GM12878 (cell line): ENCODE measurements around the gene C21orf58. TPM values are rescaled to one million over a fixed set of nuclear protein-coding genes. Genes with fewer than 3 reads are reported as not detected.

Experiments used
- ATF7 ChIP-seq: fragments of 450-650 bp; IDR thresholded peaks from 2 replicates; pipeline ENCODE4 v1.6.1; 2016; ENCODE audit warnings: low read depth, mild to moderate bottlenecking
- BACH1 ChIP-seq: fragments of 450-650 bp; IDR thresholded peaks from 2 replicates; pipeline ENCODE4 v1.6.1; 2017; ENCODE audit warnings: mild to moderate bottlenecking, borderline replicate concordance
- BCL11A ChIP-seq: IDR thresholded peaks from 2 replicates; pipeline ENCODE4 v1.6.1; 2011; ENCODE audit warnings: low read depth, low read length
- BHLHE40 ChIP-seq, 2 experiments: fragments of 450-650 bp in 1 of 2; IDR thresholded peaks; 2 replicates each; pipeline ENCODE4 v1.6.1; 2011 to 2017; ENCODE audit warnings: low read depth in 2 of 2, borderline replicate concordance in 1 of 2, improper control_type of control experiment in 1 of 2, low read length in 1 of 2, mild to moderate bottlenecking in 1 of 2
- BMI1 ChIP-seq: fragments of 450-650 bp; IDR thresholded peaks from 2 replicates; pipeline ENCODE4 v1.6.1; 2016; ENCODE audit warnings: mild to moderate bottlenecking, moderate library complexity, borderline replicate concordance
- BRCA1 ChIP-seq: IDR thresholded peaks from 2 replicates; pipeline ENCODE4 v1.6.1; 2011; ENCODE audit warnings: low read depth, low read length, improper control_type of control experiment
- CREM ChIP-seq: IDR thresholded peaks from 2 replicates; pipeline ENCODE4 v1.6.1; 2014; ENCODE audit warnings: antibody characterized with exemption, low read depth
- EP300 ChIP-seq, 2 experiments: fragments of 150-350 bp in 1 of 2; IDR thresholded peaks; 2 replicates each; pipeline ENCODE4 v1.6.1; 2011 to 2012; ENCODE audit warnings: low read depth in 2 of 2, low read length in 2 of 2, borderline replicate concordance in 1 of 2, improper control_type of control experiment in 1 of 2, inconsistent platforms in 1 of 2; ENCODE audit not compliant: control insufficient read depth in 1 of 2
- GABPA ChIP-seq: IDR thresholded peaks from 2 replicates; pipeline ENCODE4 v1.6.1; 2014; ENCODE audit warnings: antibody characterized with exemption, low read depth, mild to moderate bottlenecking, inconsistent platforms
- HDAC6 ChIP-seq: fragments of 200-600 bp; sonication (generic); IDR thresholded peaks from one replicate; pipeline ENCODE4 v1.8.0; 2017; ENCODE audit warnings: antibody characterized with exemption; ENCODE audit not compliant: unreplicated experiment
- JUNB ChIP-seq: IDR thresholded peaks from 2 replicates; pipeline ENCODE4 v1.6.1; 2016; ENCODE audit warnings: antibody characterized with exemption, mild to moderate bottlenecking
- NBN ChIP-seq: fragments of 450-650 bp; IDR thresholded peaks from 2 replicates; pipeline ENCODE4 v1.6.1; 2016
- NR2C2 ChIP-seq: IDR thresholded peaks from 2 replicates; pipeline ENCODE4 v1.6.1; 2011; ENCODE audit warnings: borderline replicate concordance, low read depth; ENCODE audit not compliant: control insufficient read depth, insufficient read length
- NRF1 ChIP-seq: conservative IDR thresholded peaks from 2 replicates; pipeline ENCODE4 v1.6.1; 2011; ENCODE audit warnings: mild to moderate bottlenecking, low read depth, low read length, improper control_type of control experiment
- PAX8 ChIP-seq: fragments of 450-650 bp; IDR thresholded peaks from 2 replicates; pipeline ENCODE4 v1.6.1; 2017; ENCODE audit warnings: mild to moderate bottlenecking, moderate library complexity
- RB1 ChIP-seq: fragments of 450-650 bp; formaldehyde crosslinking; IDR thresholded peaks from 2 replicates; pipeline ENCODE4 v1.6.1; 2017; ENCODE audit warnings: mild to moderate bottlenecking, borderline replicate concordance
- RCOR1 ChIP-seq: conservative IDR thresholded peaks from 2 replicates; pipeline ENCODE4 v1.6.1; 2012; ENCODE audit warnings: low read depth, low read length, improper control_type of control experiment
- SIN3A ChIP-seq: IDR thresholded peaks from 2 replicates; pipeline ENCODE4 v1.6.1; 2012; ENCODE audit warnings: low read depth, low read length, improper control_type of control experiment
- SMAD5 ChIP-seq: IDR thresholded peaks from 2 replicates; pipeline ENCODE4 v1.6.1; 2016; ENCODE audit warnings: antibody characterized with exemption, low read depth
- SPI1 ChIP-seq: IDR thresholded peaks from 2 replicates; pipeline ENCODE4 v1.6.1; 2011; ENCODE audit warnings: low read depth, mild to moderate bottlenecking, low read length, moderate library complexity, borderline replicate concordance; ENCODE audit not compliant: insufficient read depth
- TAF1 ChIP-seq: IDR thresholded peaks from 2 replicates; pipeline ENCODE4 v1.6.1; 2011; ENCODE audit warnings: mild to moderate bottlenecking, low read depth, low read length, borderline replicate concordance
- ZBED1 ChIP-seq: IDR thresholded peaks from 2 replicates; pipeline ENCODE4 v1.6.1; 2016; ENCODE audit warnings: borderline replicate concordance
- polyA plus RNA-seq, 11 experiments: library from polyadenylated mRNA; depleted of rRNA in 4 of 11; unstranded in 6 of 11; stranded (reverse) in 5 of 11; fragments of >200 nt; fragmentation: Nextera tagmentation in 4 of 11; fragmentation: Illumina TruSeq in 1 of 11; extraction: Ambion mirVana in 4 of 11; extraction: Trizol in 1 of 11; gene quantifications; 1 replicate in 1 of 11; 2 replicates in 10 of 11; pipeline versions ENCODE4 v1.2.1 to v1.2.3, GENCODE V29; 2011 to 2016; ENCODE audit warnings: inconsistent platforms in 2 of 11, missing spikeins in 2 of 11, low read depth in 1 of 11
- total RNA-seq, 4 experiments: library from RNA; depleted of rRNA in 3 of 4; stranded (reverse); fragments of >200 nt in 3 of 4; fragmentation: Illumina TruSeq in 1 of 4; extraction: Trizol in 1 of 4; gene quantifications; 2 replicates each; pipeline versions ENCODE4 v1.2.1 to v1.2.3, GENCODE V29; 2013 to 2021
- TF ChIP-seq, protein P1 (sequence below): fragments of 450-650 bp; conservative IDR thresholded peaks from 2 replicates; pipeline ENCODE4 v1.6.1; 2017; ENCODE audit warnings: mild to moderate bottlenecking, moderate library complexity
- TF ChIP-seq, protein P2 (sequence below): fragments of 450-650 bp; IDR thresholded peaks from 2 replicates; pipeline ENCODE4 v1.6.1; 2016; ENCODE audit warnings: mild to moderate bottlenecking
- TF ChIP-seq, protein P3 (sequence below): fragments of 450-650 bp; formaldehyde crosslinking; IDR thresholded peaks from 2 replicates; pipeline ENCODE4 v1.5.0; 2022; ENCODE audit warnings: mild to moderate bottlenecking, missing genetic modification characterization

The C21orf58 gene
- total and polyA plus RNA-seq, 10 of the 15 experiments (the other 5 are each of a cell fraction or from before 2014, with no cell fraction given), result 1.1 to 22.3 (median 11.8) TPM

DNA sequence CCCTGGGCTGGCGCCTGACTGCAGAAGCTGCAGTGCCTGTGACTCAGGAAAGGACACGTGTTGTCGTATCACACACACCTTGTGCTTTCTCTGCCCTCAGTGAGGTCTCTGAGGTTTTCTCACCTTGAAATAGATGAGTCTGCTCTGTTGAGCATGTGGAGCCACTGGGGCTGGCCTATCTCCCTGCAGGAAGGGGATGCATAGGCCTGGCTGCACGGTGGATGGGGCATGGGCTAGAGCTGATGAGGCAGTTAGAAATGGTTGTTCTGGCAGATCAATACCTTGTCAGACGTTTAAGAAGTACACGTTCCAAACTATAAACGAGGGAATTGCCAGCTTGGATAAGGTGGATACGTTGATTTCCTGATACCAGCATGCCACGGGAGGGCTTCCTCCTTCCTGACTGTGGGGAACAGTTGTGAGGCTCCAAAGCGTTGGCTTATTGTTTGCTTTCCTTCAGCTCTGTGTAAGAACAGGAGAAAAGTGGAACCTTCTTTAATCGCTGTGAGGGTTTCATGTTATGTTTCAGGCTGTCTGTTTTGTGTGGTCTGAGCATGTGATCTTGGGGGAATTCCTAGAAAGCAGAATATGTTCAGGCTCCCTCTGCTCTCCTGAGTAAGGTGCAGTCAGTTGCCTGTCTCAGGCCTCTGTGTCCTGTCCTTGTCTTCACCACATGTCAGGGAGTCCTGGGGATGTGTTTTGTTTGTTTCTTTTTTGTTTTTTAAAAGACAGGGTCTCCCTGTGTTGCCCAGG lies 45.0 kb upstream of the C21orf58 start (continued):
- TF ChIP-seq CREM (no peak), TAF1 (peak; percentile 71; the same call in 1 of the 2 replicates), SIN3A (no peak), PAX8 (no peak), RB1 (no peak), BCL11A (0 out of 2 replicates have a peak, but pooled peaks have one; percentile 21), JUNB (no peak; the same call in 1 of the 2 replicates), SMAD5 (no peak), BRCA1 (no peak), EP300 (IDR thresholded peaks at IDR 0.05; ENCODE audit: borderline replicate concordance in 1 of 2, control insufficient read depth in 1 of 2, low read depth in 2 of 2, low read length in 2 of 2) (peak in 1 of 2 experiments; percentile 47; a peak in 2 of 4 replicates), NRF1 (no peak), ATF7 (peak; percentile 46; the same call in 1 of the 2 replicates), BHLHE40 (IDR thresholded peaks at IDR 0.05; ENCODE audit: borderline replicate concordance in 1 of 2, low read depth in 2 of 2, low read length in 1 of 2) (peak; percentile 82 to 87), HDAC6 (no peak), NBN (peak; percentile 67; the same call in 1 of the 2 replicates), BMI1 (no peak), ZBED1 (no peak), GABPA (no peak), BACH1 (peak; percentile 42; the same call in 1 of the 2 replicates), SPI1 (no peak), NR2C2 (no peak), RCOR1 (no peak)
- TF ChIP-seq, protein P1, sequence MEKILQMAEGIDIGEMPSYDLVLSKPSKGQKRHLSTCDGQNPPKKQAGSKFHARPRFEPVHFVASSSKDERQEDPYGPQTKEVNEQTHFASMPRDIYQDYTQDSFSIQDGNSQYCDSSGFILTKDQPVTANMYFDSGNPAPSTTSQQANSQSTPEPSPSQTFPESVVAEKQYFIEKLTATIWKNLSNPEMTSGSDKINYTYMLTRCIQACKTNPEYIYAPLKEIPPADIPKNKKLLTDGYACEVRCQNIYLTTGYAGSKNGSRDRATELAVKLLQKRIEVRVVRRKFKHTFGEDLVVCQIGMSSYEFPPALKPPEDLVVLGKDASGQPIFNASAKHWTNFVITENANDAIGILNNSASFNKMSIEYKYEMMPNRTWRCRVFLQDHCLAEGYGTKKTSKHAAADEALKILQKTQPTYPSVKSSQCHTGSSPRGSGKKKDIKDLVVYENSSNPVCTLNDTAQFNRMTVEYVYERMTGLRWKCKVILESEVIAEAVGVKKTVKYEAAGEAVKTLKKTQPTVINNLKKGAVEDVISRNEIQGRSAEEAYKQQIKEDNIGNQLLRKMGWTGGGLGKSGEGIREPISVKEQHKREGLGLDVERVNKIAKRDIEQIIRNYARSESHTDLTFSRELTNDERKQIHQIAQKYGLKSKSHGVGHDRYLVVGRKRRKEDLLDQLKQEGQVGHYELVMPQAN, result no peak
- TF ChIP-seq, protein P2, sequence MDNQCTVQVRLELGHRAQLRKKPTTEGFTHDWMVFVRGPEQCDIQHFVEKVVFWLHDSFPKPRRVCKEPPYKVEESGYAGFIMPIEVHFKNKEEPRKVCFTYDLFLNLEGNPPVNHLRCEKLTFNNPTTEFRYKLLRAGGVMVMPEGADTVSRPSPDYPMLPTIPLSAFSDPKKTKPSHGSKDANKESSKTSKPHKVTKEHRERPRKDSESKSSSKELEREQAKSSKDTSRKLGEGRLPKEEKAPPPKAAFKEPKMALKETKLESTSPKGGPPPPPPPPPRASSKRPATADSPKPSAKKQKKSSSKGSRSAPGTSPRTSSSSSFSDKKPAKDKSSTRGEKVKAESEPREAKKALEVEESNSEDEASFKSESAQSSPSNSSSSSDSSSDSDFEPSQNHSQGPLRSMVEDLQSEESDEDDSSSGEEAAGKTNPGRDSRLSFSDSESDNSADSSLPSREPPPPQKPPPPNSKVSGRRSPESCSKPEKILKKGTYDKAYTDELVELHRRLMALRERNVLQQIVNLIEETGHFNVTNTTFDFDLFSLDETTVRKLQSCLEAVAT, result 0 out of 2 replicates have a peak, but pooled peaks have one; percentile 48
- TF ChIP-seq, protein P3, sequence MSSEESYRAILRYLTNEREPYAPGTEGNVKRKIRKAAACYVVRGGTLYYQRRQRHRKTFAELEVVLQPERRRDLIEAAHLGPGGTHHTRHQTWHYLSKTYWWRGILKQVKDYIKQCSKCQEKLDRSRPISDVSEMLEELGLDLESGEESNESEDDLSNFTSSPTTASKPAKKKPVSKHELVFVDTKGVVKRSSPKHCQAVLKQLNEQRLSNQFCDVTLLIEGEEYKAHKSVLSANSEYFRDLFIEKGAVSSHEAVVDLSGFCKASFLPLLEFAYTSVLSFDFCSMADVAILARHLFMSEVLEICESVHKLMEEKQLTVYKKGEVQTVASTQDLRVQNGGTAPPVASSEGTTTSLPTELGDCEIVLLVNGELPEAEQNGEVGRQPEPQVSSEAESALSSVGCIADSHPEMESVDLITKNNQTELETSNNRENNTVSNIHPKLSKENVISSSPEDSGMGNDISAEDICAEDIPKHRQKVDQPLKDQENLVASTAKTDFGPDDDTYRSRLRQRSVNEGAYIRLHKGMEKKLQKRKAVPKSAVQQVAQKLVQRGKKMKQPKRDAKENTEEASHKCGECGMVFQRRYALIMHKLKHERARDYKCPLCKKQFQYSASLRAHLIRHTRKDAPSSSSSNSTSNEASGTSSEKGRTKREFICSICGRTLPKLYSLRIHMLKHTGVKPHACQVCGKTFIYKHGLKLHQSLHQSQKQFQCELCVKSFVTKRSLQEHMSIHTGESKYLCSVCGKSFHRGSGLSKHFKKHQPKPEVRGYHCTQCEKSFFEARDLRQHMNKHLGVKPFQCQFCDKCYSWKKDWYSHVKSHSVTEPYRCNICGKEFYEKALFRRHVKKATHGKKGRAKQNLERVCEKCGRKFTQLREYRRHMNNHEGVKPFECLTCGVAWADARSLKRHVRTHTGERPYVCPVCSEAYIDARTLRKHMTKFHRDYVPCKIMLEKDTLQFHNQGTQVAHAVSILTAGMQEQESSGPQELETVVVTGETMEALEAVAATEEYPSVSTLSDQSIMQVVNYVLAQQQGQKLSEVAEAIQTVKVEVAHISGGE (CRISPR knock-in tag), result no peak
